Smooth muscle cell (in vitro differentiated cells): ENCODE results near the gene ZNF438. TPM values are rescaled to one million over a fixed set of nuclear protein-coding genes. Genes with fewer than 3 reads are reported as not detected.

Experiments used
- DNase-seq: peaks from one replicate; lab custom pipeline; 2025; ENCODE audit not compliant: unreplicated experiment; lab: John Stamatoyannopoulos, UW
- H2AFZ ChIP-seq: fragments of 200-600 bp; sonication (generic); 2 replicates; pipeline ENCODE4 v1.6.0; 2016; ENCODE audit warnings: antibody characterized with exemption, low read depth, mild to moderate bottlenecking
- H3F3A ChIP-seq: fragments of 200-600 bp; sonication (generic); 2 replicates; pipeline ENCODE4 v1.6.0; 2017; ENCODE audit warnings: antibody characterized with exemption, low read depth
- H3K27ac ChIP-seq: fragments of 200-600 bp; sonication (generic); 2 replicates; pipeline ENCODE4 v1.5.1; 2016; ENCODE audit warnings: low read depth, mild to moderate bottlenecking
- H3K27me3 ChIP-seq: fragments of 200-600 bp; sonication (generic); 2 replicates; pipeline ENCODE4 v1.6.1; 2016; ENCODE audit warnings: low read depth, mild to moderate bottlenecking
- H3K36me3 ChIP-seq: fragments of 200-600 bp; sonication (generic); 2 replicates; pipeline ENCODE4 v1.5.1; 2016; ENCODE audit warnings: low read depth
- H3K4me1 ChIP-seq: fragments of 200-600 bp; sonication (generic); 2 replicates; pipeline ENCODE4 v1.5.1; 2016; ENCODE audit warnings: low read depth
- H3K4me2 ChIP-seq: fragments of 200-600 bp; sonication (generic); 2 replicates; pipeline ENCODE4 v1.6.0; 2016; ENCODE audit warnings: mild to moderate bottlenecking
- H3K4me3 ChIP-seq: fragments of 200-600 bp; sonication (generic); 2 replicates; pipeline ENCODE4 v1.5.1; 2016; ENCODE audit warnings: mild to moderate bottlenecking
- H3K79me2 ChIP-seq: fragments of 200-600 bp; sonication (generic); 2 replicates; pipeline ENCODE4 v1.6.0; 2016; ENCODE audit warnings: low read depth, mild to moderate bottlenecking
- H3K9ac ChIP-seq: fragments of 200-600 bp; sonication (generic); 2 replicates; pipeline ENCODE4 v1.6.0; 2016; ENCODE audit warnings: low read depth
- H3K9me3 ChIP-seq: fragments of 200-600 bp; sonication (generic); replicated peaks from 2 replicates; pipeline ENCODE4 v1.5.1; 2016; ENCODE audit warnings: low read depth
- H4K20me1 ChIP-seq: fragments of 200-600 bp; sonication (generic); 2 replicates; pipeline ENCODE4 v1.6.0; 2016; ENCODE audit warnings: low read depth
- WGBS: methylation state at CpG from one replicate; pipeline ENCODE4 v1.1.7; 2016; ENCODE audit warnings: low lambda C conversion rate; 5-methylcytosine and 5-hydroxymethylcytosine counted together
- polyA plus RNA-seq: library from polyadenylated mRNA; unstranded; fragments of >200 nt; fragmentation: Nextera tagmentation; extraction: Ambion mirVana; gene quantifications from 2 replicates; pipeline ENCODE4 v1.2.1, GENCODE V29; 2016
- total RNA-seq: library from RNA; depleted of rRNA; stranded (reverse); fragments of >200 nt; gene quantifications from 2 replicates; pipeline ENCODE4 v1.2.3, GENCODE V29; 2014
- TF ChIP-seq, protein P1 (sequence below): fragments of 200-600 bp; sonication (generic); IDR thresholded peaks from 2 replicates; pipeline ENCODE4 v1.5.1; 2017; ENCODE audit warnings: borderline replicate concordance, mild to moderate bottlenecking, antibody characterized with exemption; ENCODE audit not compliant: insufficient read depth, poor library complexity, severe bottlenecking

Gene ZNF438
- total and polyA plus RNA-seq, 2 experiments from 2014 or later = 2.8 to 3.4 TPM

- TF ChIP-seq, protein P1, sequence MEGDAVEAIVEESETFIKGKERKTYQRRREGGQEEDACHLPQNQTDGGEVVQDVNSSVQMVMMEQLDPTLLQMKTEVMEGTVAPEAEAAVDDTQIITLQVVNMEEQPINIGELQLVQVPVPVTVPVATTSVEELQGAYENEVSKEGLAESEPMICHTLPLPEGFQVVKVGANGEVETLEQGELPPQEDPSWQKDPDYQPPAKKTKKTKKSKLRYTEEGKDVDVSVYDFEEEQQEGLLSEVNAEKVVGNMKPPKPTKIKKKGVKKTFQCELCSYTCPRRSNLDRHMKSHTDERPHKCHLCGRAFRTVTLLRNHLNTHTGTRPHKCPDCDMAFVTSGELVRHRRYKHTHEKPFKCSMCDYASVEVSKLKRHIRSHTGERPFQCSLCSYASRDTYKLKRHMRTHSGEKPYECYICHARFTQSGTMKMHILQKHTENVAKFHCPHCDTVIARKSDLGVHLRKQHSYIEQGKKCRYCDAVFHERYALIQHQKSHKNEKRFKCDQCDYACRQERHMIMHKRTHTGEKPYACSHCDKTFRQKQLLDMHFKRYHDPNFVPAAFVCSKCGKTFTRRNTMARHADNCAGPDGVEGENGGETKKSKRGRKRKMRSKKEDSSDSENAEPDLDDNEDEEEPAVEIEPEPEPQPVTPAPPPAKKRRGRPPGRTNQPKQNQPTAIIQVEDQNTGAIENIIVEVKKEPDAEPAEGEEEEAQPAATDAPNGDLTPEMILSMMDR = no peak
- H3K27ac ChIP-seq = no peak overlapping the region
- H4K20me1 ChIP-seq = no peaks in the 10 kb centered on the region
- no peaks in the 10 kb centered on the region for H3K9me3 ChIP-seq
- H3K4me3 ChIP-seq = no peak overlapping the region
- H3K9ac ChIP-seq = no peak overlapping the region
- H3K4me1 ChIP-seq = peaks cover 6% of the 10 kb centered on the region
- H3K36me3 ChIP-seq = no peaks in the 10 kb centered on the region
- H3F3A ChIP-seq = no peaks in the 10 kb centered on the region
- H2AFZ ChIP-seq = no peak overlapping the region
- DNase-seq = no peak
- no peaks in the 10 kb centered on the region for H3K79me2 ChIP-seq
- 84% methylated on average over 12 of the region's 12 CpGs for WGBS
- H3K27me3 ChIP-seq = no peaks in the 10 kb centered on the region
- H3K4me2 ChIP-seq = no peak overlapping the region
These were observed 196.5 kb downstream of the ZNF438 start for GRCh38 chr10:30835146-30835545.

DNA sequence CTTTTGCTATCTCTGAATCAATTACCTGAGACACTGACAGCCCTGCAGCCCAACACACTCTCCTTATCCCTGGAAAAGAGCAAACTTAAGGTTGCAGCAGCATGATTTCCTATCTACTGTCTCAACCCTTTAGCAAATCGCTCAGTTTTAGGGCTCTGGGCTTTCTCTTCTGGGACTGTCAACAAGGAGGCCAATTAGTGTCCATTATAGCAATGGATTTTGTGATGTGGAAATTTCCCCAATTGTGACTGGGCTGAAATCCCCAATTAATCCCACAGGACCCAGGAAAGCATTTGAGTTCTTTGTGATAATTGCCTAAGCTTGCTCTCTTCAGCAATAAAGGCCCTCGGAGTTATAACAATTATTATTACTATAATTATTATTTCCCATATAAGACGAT lies 197.0 kb downstream of the ZNF438 start:
- Histone ChIP-seq H3K79me2 (no peaks in the 10 kb centered on the region), H3F3A (no peaks in the 10 kb centered on the region), H3K4me1 (peaks cover 6% of the 10 kb centered on the region), H2AFZ (no peak overlapping the region), H3K27ac (no peak overlapping the region), H3K36me3 (no peaks in the 10 kb centered on the region), H3K9me3 (no peaks in the 10 kb centered on the region), H3K4me3 (no peak overlapping the region), H3K4me2 (no peak overlapping the region), H3K27me3 (no peaks in the 10 kb centered on the region), H4K20me1 (no peaks in the 10 kb centered on the region), H3K9ac (no peak overlapping the region)
- DNase-seq = no peak
- TF ChIP-seq, protein P1 = no peak
- 71% methylated on average over 3 of the region's 3 CpGs for WGBS

DNA sequence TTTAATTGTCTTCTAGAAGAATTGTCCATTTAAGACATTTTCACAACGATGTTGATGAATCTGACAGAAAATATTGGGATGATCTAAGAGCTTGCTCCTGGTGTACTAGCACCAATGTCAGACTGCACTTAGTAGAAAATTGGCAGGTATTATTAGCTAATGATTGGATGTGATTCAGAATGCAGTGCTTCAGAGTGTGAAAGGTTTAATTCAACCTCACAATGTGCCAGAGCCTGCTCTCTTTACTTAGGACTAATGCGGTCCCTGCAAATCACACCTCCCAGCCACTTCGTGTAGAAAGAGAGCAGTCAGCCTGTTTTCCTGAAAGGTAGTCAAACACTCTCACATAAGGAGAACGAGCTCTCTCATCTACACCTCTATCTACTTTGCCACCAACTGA lies 197.5 kb downstream of the ZNF438 start:
- Histone ChIP-seq H3K27me3 (no peaks in the 10 kb centered on the region), H3K9ac (no peak overlapping the region), H3K4me1 (peaks cover 6% of the 10 kb centered on the region), H3K9me3 (no peaks in the 10 kb centered on the region), H3K36me3 (no peaks in the 10 kb centered on the region), H4K20me1 (no peaks in the 10 kb centered on the region), H3K79me2 (no peaks in the 10 kb centered on the region), H2AFZ (no peak overlapping the region), H3K27ac (no peak overlapping the region), H3K4me3 (no peak overlapping the region), H3K4me2 (no peak overlapping the region), H3F3A (no peaks in the 10 kb centered on the region)
- TF ChIP-seq, protein P1 = no peak
- DNase-seq = no peak
- WGBS = 86% methylated on average over 4 of the region's 4 CpGs

GRCh38 chr10:30833628-30833970 lies 198.1 kb downstream of the ZNF438 start:
- Histone ChIP-seq H3K36me3 (no peaks in the 10 kb centered on the region), H4K20me1 (no peaks in the 10 kb centered on the region), H3K27ac (no peak overlapping the region), H3K4me2 (no peak overlapping the region), H3K79me2 (no peaks in the 10 kb centered on the region), H3K4me1 (peaks cover 6% of the 10 kb centered on the region), H3K4me3 (no peak overlapping the region), H3K9me3 (no peaks in the 10 kb centered on the region), H3K9ac (no peak overlapping the region), H3F3A (no peaks in the 10 kb centered on the region), H3K27me3 (no peaks in the 10 kb centered on the region), H2AFZ (no peak overlapping the region)
- DNase-seq = no peak
- 95% methylated on average over 5 of the region's 5 CpGs for WGBS
- TF ChIP-seq, protein P1 = no peak
